Stimulated activated CD8-positive, alpha-beta memory T cell treated with anti-CD3 and anti-CD28 coated beads, Interleukin-12 subunit alpha, Interleukin-12 subunit beta, amount 100 ng/mL, for 1 hour (primary cell): ENCODE data around the gene SCN8A.
A peak's percentile ranks its signal among the peaks of the same experiment; 100 is the strongest.
"Not testable (repeated sequence)": the region's sequence is repeated elsewhere in the genome, so short reads cannot be mapped to it uniquely, and the experiment has no call there.

ENCODE experiments used
- DNase-seq: peaks from one replicate; pipeline ENCODE4 v3.0.0-alpha.2; 2020; ENCODE audit warnings: low read depth

Gene SCN8A

DNA sequence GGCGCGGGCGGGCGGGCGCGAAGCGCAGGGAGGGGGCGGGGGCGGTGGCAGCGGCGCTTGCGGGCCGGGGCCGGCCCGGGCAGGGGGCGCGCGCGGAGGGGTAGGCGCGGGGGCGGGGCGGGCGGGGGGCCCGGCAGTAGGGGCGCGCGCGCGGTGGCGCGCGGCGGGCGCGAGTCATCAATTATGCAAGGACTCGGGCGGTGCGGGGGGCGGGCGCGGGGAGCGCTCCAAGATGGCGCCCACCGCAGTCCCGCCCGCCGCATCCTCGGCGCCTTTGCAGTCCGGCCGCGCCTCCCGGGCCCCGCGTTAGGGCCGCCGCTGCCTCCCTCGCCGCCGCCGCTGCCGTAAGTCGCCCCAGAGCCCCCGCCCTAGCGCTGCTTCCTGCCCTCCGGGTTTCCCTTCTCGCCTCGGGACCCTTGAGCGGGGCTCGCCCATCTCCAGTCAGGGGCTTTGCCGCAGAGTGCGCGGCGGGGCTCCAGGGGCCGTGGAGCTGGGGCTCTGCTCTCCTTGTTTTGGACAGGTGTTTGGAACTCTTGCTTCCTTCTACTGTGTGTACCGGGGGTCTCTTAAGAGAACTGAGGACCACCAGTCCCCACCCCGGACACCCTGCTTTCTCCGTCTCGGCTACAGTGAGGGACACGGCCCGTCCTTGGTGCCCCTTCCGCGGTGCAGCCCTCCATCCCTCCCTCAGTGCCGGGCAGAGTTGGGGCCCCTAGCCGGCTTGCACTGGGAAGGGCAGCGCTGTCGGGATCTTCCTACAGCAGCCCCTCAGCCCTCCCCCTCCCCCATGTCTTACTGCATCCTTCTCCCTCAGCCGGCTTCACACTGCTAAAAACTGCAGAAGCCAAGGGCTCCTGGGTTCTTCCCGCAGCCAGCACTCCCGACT lies at the start of gene SCN8A:
Gene SCN8A (plus strand): TSS at position 218 of the 886 bp plus-strand sequence. CDS start 71,585 bp downstream, outside the sequence.
- no peak for DNase-seq

DNA sequence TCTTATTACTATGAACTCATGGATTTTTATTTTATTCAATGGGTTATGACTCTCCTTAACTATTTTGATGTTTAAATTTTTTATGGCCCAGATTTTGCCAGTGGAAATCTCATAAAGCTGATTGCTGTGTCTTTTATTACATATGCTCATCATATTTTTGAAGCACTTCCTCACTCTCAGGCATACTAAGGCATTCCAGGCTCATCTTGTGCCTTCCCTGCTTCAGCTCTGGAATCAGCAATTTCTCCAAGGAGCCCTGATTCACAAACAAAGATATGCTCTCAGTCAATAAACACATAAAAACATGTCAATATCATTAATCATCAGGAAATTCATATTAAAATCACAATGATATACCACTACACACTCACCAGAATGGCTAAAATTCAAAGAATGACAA lies 44.9 kb upstream of the SCN8A start:
- DNase-seq: no peak

DNA sequence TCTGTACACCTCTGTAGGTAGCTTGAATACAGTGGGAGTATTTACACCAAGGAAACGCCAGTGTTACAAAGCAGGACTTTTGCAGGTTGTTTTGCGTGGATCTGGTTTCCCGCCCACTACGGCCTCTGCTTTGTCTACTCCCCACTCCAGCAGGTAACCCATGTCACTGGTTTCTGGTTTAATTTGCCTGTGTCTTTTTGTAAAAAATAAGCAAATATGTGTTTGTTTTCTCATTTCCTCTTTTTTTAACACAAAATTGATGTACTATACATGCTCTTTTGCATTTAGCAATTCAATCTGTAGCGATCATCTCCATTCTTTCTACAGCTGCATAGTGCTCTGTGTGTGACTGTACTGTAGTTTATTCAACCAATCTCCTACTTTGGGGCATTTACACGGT lies 43.4 kb upstream of the SCN8A start:
- no peak for DNase-seq

DNA sequence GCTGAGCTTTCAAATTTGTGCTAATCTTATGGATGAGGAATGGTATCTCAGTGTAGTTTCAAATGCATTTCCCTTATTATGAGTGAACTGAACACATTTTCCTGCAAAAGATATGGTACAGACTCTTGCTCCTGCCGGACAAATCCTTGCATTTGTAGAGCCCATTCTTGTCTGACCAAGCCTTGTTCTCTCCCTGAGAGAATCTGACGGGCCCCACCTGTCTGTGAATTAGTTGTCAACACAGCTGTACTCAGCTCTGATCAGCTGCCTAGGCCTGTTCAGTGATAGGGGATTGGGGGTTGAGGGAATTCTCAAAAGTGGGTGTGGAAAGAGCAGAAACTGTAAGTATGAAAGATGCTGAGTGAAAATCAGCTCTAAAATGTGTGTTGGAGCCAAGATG lies 42.8 kb upstream of the SCN8A start:
- DNase-seq: no peak

DNA sequence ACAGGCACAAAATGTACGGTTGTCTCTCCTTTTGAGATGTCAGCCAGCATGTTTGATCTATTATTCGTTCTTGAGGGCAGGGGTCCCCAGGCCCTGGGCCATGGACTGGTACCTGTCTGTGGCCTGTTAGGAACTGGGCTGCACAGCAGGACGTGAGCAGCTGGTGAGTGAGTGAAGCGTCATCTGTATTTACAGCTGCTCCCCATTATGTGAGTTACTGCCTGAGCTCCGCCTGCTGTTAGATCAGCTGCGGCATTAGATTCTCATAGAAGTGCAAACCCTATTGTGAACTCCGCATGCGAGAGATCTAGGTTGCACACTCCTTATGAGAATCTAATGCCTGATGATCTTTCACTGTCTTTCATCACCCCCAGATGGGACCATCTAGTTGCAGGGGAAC lies 41.4 kb upstream of the SCN8A start:
- DNase-seq: no peak

DNA sequence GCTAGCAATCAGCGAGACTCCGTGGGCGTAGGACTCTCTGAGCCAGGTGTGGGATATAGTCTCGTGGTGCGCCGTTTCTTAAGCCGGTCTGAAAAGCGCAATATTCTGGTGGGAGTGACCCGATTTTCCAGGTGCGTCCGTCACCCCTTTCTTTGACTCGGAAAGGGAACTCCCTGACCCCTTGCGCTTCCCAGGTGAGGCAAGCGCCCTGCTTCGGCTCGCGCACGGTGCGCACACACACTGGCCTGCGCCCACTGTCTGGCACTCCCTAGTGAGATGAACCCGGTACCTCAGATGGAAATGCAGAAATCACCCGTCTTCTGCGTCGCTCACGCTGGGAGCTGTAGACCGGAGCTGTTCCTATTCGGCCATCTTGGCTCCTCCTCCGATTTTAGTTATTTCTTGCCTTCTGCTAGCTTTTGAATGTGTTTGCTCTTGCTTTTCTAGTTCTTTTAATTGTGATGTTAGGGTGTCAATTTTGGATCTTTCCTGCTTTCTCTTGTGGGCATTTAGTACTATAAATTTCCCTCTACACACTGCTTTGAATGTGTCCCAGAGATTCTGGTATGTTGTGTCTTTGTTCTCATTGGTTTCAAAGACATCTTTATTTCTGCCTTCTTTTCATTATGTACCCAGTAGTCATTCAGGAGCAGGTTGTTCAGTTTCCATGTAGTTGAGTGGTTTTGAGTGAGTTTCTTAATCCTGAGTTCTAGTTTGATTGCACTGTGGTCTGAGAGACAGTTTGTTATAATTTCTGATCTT lies 22.6 kb upstream of the SCN8A start:
- not testable (repeated sequence) for DNase-seq

DNA sequence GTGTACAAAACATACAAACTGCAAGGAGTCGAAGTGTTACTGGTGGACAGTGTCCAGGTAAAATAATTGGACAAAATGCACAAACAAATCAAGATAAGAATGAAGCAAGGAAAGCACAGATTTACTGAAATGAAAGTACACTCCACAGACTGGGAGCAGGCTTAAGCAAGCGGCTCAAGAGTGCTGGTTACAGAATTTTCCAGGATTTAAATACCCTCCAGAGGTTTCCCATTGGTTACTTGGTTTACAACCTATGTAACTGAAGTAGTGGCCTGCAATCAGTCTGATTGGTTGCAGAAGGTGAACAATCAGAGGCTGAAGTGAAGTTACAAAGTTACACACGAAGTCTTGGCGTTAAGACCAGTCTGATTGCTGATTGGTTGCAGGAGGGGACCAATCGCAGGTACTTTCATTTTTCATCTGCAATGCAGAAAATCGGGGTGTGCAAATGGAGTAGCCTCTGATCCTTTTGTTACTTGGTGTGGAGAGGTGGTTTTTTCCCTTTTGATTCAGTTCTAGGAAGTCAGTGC lies 11.6 kb upstream of the SCN8A start:
- no peak for DNase-seq

DNA sequence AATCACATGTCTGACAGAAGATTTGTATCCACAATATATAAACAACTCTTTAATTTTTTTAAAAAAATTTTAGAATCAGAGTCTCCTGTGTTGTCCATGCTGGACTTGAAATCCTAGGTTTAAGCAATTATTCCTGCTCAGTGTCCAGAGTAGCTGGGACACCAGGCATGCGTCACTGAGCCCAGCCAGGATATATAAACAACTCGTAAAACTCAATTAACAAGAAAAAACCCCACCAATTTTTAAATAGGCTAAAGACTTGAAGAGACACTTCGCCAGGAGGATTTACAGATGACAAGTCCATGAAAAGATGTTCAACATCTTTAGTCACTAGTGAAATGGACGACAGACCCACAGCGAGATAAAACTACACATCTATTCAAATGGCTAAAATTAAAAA lies 2.0 kb upstream of the SCN8A start:
- no peak for DNase-seq

DNA sequence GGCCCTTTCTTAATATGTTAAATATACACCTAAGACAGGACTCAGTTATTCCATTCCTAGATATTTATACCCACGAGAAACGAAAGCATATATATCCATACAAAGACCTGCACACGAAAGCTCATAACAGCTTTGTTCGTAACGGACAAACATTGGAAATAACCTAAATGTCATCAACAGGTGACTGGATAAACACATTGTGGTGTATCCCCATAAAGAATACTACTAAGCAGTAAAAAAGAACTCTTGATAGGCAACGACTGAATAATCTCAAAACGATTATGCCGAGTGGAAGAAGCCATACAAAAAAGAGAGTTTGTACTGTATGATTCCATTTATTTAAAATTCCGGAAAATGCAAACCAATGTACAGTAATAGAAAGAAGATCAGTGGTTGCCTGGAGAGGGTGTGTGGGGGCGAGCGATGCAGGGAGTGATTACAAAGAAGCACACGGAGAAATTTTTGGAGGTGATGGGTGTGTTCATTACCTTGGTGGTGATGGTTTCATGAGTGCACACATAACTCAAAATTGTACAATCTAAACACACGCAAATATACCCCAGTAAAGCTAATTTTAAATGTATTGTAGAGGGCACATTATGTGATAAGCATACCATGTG lies 1.4 kb upstream of the SCN8A start:
- no peak for DNase-seq

DNA sequence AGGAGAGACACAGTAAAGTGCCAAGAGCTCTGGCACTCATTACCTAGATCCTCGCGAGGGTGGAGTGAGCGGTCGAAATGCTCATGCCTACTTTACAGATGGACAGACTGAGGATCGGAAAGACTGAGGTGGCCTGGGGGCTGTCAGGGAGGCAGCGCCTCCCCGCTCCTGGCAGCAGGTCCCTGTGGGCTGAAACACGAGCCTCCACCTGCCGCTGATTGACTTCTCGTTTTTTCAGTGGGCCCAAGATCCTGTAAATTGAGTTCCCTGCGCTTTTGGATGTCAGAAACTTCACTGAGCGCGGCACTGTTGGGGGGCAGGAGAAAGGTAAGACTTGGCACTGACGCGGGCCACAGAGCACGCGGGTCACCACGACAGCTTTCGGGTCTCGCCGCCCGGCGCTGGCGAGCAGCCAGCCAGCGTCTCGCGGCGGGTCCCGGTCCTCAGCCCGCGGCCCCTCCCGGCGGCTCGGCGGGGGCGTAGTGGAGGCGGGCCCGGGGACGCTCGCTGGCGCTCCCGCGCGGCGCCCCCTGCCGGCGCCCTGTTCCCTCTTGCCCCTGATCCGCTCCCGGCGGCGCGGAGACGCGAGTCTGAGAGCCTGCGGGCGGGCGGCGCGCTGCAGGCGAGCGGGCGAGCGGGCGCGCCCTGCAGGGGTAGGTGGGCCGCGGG lies 552 bp upstream of the SCN8A start:
- peak; percentile 45 for DNase-seq

DNA sequence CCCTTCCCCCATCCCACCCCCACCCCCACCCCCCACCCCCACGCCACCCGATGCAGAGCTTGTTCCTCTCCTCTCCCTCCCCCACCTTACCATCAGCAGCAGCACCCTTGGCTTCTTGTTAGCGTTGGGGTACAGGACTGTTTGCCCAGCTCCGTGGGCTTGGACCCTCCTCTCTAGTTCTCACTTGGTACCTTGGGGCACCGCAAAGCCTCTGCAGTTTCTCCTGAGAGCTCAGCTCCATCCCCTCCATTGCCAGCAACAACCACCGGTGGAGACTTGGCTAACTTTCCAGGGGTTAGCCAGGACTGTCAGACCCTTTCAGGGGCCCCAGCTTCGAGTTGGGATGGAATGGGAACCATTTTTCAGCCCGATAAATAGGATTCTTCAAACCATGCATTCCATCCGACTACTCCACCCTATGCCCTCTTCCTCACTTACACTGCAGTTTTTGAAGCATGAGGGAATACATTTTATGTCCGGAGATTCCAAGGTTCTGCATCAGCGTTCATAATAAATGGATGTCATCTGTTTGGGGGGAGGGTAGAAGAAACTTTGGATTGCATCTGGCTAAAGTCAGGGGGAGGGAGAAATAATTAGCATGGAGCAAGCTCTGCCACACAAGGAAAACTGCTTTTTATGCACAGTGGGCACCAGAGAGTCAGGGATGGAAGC lies 1.1 kb downstream of the SCN8A start:
- no peak for DNase-seq

DNA sequence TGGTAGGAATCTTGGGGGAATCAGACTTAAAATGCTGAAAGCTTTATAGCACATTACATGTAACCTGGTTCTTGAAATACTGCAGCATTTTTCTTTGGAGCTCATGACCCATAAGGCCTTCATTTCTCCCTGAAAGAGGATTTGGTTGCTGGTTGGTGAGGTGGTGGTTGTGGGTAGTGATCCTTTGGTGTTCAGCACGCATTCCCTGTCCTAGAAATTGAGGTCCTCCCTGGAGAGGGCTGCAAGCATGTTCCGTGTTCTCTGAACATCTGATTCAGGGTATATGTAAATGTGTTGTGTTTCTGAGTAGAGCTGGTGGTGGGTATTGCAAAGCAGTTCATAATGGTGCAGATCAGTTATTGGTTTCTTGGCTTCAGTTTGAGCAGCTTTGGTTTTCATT lies 2.0 kb downstream of the SCN8A start:
- no peak for DNase-seq

DNA sequence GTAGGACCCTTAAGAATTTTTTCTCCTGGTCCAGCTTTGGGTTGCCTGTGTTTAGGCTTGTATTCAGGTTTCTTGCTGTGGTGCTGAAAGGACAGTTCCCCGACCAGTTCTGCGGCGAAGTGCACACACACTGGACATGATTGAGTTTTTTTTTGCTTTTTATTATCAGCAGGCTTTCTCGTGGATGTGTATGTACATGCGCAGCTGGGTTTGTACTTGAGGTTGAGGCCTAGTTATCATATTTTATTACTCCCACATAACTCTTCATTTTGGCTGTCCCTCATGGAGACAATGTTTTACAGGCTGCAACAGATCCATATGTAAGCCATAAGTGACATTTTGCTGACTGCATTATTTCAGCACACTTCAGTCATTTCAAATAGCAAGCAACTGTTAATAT lies 2.5 kb downstream of the SCN8A start:
- no peak for DNase-seq

DNA sequence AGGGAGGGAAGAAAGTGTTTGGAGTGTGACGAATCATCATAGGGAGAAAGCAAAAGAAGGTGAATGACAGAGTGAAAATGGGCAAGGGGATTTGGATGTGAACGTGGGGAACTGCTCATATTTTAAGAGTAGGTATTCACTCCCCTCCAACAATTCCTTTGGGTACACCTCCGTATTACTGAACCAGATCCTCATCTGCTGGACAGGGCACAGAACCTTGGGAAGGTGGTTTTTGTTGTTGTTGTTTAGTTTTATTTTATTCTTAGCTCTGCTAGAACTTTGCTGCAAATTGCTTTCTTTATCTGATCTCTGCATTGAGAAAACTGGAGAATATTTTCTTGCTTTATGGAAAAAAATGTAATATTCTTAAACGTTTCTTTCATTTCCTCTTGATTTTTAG lies 7.1 kb downstream of the SCN8A start:
- no peak for DNase-seq

DNA sequence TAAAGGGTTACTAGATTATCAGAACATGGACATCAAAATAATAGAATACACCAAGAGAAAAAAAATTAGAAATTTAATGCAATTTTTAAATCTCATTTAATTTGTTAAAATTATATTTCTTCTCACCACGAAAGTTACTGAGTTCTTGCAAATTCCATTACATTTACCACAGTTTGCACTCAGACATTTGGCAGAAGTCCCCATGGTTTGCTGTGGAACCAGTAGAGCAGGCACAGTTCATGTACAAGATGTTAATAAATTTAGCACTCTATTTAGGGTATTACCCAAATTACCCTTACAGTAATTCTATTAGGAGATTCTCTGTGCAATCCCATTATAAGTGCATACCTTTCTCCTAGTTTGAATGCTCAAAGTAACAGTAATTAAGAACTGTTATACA lies 9.7 kb downstream of the SCN8A start:
- no peak for DNase-seq

DNA sequence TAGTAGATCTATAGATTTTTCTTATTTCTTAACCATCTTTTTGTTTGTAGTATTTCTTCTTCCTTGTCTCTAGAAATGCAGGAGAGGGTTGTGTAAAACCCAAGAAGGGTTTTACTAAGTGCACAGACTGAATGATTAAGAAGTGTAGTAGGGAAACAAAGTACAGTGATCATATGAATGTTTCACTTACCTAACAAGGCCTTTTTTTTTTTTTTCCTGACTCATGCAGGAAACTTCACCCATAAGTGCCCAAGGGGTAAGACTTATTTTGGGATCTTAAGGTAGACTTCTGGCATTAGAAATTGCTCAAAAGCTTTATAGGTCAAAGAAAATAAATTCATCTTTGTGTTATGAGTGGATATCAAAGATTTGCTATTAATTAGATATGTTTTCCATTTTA lies 10.2 kb downstream of the SCN8A start:
- no peak for DNase-seq

DNA sequence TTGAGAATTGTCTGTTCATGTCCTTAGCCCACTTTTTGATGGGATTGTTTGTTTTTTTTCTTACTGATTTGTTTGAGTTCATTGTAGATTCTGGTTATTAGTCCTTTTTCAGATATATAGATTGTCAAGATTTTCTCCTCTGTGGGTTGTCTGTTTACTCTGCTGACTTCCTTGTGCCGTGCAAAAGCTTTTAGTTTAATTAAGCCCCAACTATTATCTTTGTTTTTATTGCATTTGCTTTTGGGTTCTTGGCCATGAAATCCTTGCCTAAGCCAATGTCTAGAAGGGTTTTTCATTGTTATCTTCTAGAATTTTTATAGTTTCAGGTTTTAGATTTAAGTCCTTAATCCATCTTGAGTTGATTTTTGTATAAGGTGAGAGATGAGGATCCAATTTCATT lies 14.9 kb downstream of the SCN8A start:
- not testable (repeated sequence) for DNase-seq

DNA sequence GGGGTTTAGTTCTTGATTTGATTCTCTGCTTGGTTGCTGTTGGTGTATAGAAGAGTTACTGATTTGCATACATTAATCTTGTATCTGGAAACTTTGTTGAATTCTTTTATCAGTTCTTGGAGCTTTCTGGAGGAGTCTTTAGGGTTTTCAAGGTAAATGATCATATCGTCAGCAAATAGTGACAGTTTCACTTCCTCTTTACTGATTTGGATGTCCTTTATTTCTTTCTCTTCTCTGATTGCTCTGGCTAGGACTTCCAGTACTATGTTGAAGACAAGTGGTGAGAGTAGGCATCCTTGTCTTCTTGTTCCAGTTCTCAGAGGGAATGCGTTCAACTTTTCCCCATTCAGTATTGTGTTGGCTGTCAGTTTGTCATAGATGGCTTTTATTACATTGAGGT lies 16.2 kb downstream of the SCN8A start:
- not testable (repeated sequence) for DNase-seq

DNA sequence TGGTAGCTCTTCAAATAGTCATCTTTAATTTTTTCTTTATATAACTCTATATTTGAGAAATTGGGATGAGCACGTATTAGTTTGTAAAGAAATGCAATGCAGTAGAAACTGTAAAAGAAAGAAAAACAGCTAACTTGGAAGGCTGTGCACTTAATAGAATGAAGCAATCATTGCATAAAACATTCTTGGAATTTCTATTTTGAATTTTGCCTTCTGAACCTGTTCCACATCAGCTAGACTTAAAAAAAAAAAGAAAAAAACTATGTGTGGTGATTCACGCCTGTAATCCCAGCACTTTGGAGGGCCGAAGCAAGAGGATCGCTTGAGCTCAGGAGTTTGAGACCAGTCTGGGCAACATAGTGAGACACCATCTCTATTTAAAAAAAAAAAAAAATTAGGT lies 29.4 kb downstream of the SCN8A start:
- DNase-seq: no peak

DNA sequence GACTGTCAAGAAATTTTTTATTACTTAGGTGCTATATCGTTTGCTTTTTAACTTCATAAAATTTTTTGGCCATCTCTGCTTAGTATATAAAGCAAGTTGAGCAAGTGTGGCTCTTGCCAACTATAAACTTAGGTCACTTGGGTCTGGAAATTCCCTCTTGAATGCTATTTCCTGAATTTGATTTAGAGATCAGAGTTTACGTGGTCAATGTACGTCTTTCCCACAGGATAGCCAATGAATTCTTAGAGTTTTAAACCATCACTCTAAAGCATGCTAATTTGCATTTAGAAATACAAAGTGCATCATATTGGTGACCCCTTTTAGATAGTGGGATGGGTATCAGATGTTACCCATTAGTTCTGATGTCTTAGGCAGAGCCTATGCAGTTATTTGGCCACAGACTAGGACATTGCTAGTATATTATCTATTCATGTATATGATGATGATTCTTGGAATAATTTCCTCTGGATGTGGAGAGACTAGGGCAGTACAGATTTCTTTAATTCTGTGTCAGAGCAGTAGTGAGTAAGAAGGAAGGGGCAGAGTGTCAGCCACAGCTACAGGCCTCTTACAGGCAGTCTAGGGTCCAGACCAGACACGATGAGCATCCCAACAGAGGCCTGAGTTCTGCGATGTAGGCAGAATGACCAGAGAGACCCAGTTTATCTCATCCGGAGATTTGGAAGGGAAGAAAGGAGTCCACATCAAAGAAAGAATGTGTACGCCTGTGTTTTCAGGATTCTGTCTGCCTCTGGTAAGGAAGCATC lies 30.3 kb downstream of the SCN8A start:
- DNase-seq: no peak

DNA sequence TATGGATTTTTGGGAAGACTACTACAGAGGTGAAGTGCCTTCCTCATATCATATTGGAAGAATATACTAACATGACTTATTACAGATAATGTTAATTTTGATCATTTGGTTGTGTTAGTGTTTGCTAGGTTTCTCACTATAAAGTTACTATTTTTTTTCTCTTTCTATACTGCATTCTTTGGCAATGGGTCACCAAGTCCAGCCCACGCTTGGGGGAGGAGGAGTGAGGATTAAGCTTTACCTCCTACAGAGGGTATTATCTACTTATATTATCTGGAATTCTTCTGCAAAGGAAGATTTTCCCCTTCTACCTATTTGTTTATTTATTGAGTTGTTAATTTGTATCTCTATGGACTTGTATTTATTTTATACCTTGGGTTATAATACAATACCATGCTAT lies 31.5 kb downstream of the SCN8A start:
- no peak for DNase-seq
